ENCODE measurements around the gene ODAD3. TPM values are rescaled to one million over a fixed set of nuclear protein-coding genes. Genes with fewer than 3 reads are reported as not detected.

The ODAD3 gene
- total and polyA plus RNA-seq, 4 donors, result 0.49 to 2.6 (median 1.6) TPM

- no peaks in the 10 kb centered on the region for H3K4me1 ChIP-seq (ENCODE audit: control insufficient read depth in 1 of 2, insufficient read depth in 2 of 2, low read length in 2 of 2)
- whole genome bisulfite sequencing, 2 donors, result 83 to 89% methylated on average over 33 to 35 of the region's 35 CpGs
- H3K27me3 ChIP-seq (ENCODE audit: control insufficient read depth in 1 of 2, insufficient read depth in 2 of 2, low read length in 1 of 2), result no peaks in the 10 kb centered on the region
- DNase-seq, result no peak
- intact Hi-C loops (cut with DNase I), result loop anchor here (2.0 to 10.0 kb wide), 2 partner anchors 205 to 313 kb away; no protein-coding TSS in a partner anchor
- no peaks in the 10 kb centered on the region for H3K9me3 ChIP-seq (ENCODE audit: control insufficient read depth, low read length)
- H3K4me3 ChIP-seq (ENCODE audit: low read length in 2 of 2), result no peak overlapping the region
- ATAC-seq (ENCODE audit: low FRiP score), result no peak
- H3K27ac ChIP-seq (ENCODE audit: low read depth in 1 of 2, low read length in 2 of 2), result no peak overlapping the region
- H3K36me3 ChIP-seq (ENCODE audit: control insufficient read depth in 1 of 2, insufficient read depth in 2 of 2, low read length in 1 of 2), result peaks cover 0 to 2% of the 10 kb centered on the region in 2 donors
Observed at GRCh38 chr19:11447347-11448262, 12.7 kb upstream of the ODAD3 start.

- Histone ChIP-seq H3K27ac (ENCODE audit: low read depth in 1 of 2, low read length in 2 of 2) (no peak overlapping the region), H3K36me3 (ENCODE audit: control insufficient read depth in 1 of 2, insufficient read depth in 2 of 2, low read length in 1 of 2) (peaks cover 2 to 3% of the 10 kb centered on the region in 2 donors)
- peak; percentile 72 for ATAC-seq (ENCODE audit: low FRiP score)
Observed at GRCh38 chr19:11446652-11447301, 11.9 kb upstream of the ODAD3 start.

GRCh38 chr19:11446271-11446651 is 11.3 kb upstream of the ODAD3 start:
- Histone ChIP-seq H3K27me3 (ENCODE audit: control insufficient read depth in 1 of 2, insufficient read depth in 2 of 2, low read length in 1 of 2) (no peaks in the 10 kb centered on the region), H3K27ac (ENCODE audit: low read depth in 1 of 2, low read length in 2 of 2) (no peak overlapping the region), H3K4me1 (ENCODE audit: control insufficient read depth in 1 of 2, insufficient read depth in 2 of 2, low read length in 2 of 2) (no peaks in the 10 kb centered on the region), H3K36me3 (ENCODE audit: control insufficient read depth in 1 of 2, insufficient read depth in 2 of 2, low read length in 1 of 2) (peaks cover 4 to 5% of the 10 kb centered on the region in 2 donors), H3K4me3 (ENCODE audit: low read length in 2 of 2) (no peak overlapping the region), H3K9me3 (ENCODE audit: control insufficient read depth, low read length) (no peaks in the 10 kb centered on the region)
- intact Hi-C loops (cut with DNase I), result loop anchor here (2.0 to 10.0 kb wide), 2 partner anchors 203 to 311 kb away; no protein-coding TSS in a partner anchor
- 80 to 87% methylated on average over 13 to 14 of the region's 14 CpGs for WGBS, 2 donors
- ATAC-seq (ENCODE audit: low FRiP score), result no peak
- no peak for DNase-seq

More at GRCh38 chr19:11446652-11447301, 11.9 kb upstream of the ODAD3 start:
- Histone ChIP-seq H3K4me1 (ENCODE audit: control insufficient read depth in 1 of 2, insufficient read depth in 2 of 2, low read length in 2 of 2) (no peaks in the 10 kb centered on the region), H3K4me3 (ENCODE audit: low read length in 2 of 2) (no peak overlapping the region), H3K27me3 (ENCODE audit: control insufficient read depth in 1 of 2, insufficient read depth in 2 of 2, low read length in 1 of 2) (no peaks in the 10 kb centered on the region), H3K9me3 (ENCODE audit: control insufficient read depth, low read length) (no peaks in the 10 kb centered on the region)
- peak; percentile 70 to 91 for DNase-seq
- WGBS, 2 donors, result 57% methylated on average over 23 of the region's 23 CpGs
- intact Hi-C loops (cut with DNase I), result loop anchor here (2.0 to 10.0 kb wide), 2 partner anchors 204 to 312 kb away; no protein-coding TSS in a partner anchor

GRCh38 chr19:11445141-11445540 is 10.2 kb upstream of the ODAD3 start:
- intact Hi-C loops (cut with DNase I), result loop anchor here in 1 of 2 donors (10.0 kb wide), 1 partner anchor 310 kb away; no protein-coding TSS in a partner anchor
- no peaks in the 10 kb centered on the region for H3K4me1 ChIP-seq (ENCODE audit: control insufficient read depth in 1 of 2, insufficient read depth in 2 of 2, low read length in 2 of 2)
- H3K4me3 ChIP-seq (ENCODE audit: low read length in 2 of 2), result no peak overlapping the region
- H3K27me3 ChIP-seq (ENCODE audit: control insufficient read depth in 1 of 2, insufficient read depth in 2 of 2, low read length in 1 of 2), result no peaks in the 10 kb centered on the region
- H3K27ac ChIP-seq (ENCODE audit: low read depth in 1 of 2, low read length in 2 of 2), result no peak overlapping the region
- H3K36me3 ChIP-seq (ENCODE audit: control insufficient read depth in 1 of 2, insufficient read depth in 2 of 2, low read length in 1 of 2), result peaks cover 4 to 8% of the 10 kb centered on the region in 2 donors
- H3K9me3 ChIP-seq (ENCODE audit: control insufficient read depth, low read length), result no peaks in the 10 kb centered on the region
- ATAC-seq (ENCODE audit: low FRiP score) (no peak), DNase-seq (no peak)
- WGBS, 2 donors, result 86 to 88% methylated on average over 13 of the region's 13 CpGs

- Histone ChIP-seq H3K9me3 (ENCODE audit: control insufficient read depth, low read length) (no peaks in the 10 kb centered on the region), H3K4me1 (ENCODE audit: control insufficient read depth in 1 of 2, insufficient read depth in 2 of 2, low read length in 2 of 2) (no peaks in the 10 kb centered on the region), H3K27me3 (ENCODE audit: control insufficient read depth in 1 of 2, insufficient read depth in 2 of 2, low read length in 1 of 2) (no peaks in the 10 kb centered on the region), H3K27ac (ENCODE audit: low read depth in 1 of 2, low read length in 2 of 2) (no peak overlapping the region), H3K36me3 (ENCODE audit: control insufficient read depth in 1 of 2, insufficient read depth in 2 of 2, low read length in 1 of 2) (peaks cover 4 to 8% of the 10 kb centered on the region in 2 donors), H3K4me3 (ENCODE audit: low read length in 2 of 2) (no peak overlapping the region)
- intact Hi-C loops (cut with DNase I), result loop anchor here in 1 of 2 donors (10.0 kb wide), 1 partner anchor 309 kb away; no protein-coding TSS in a partner anchor
- WGBS, 2 donors, result 71 to 77% methylated on average over 5 of the region's 5 CpGs
- ATAC-seq (ENCODE audit: low FRiP score) (no peak), DNase-seq (no peak)
Observed at GRCh38 chr19:11444059-11444458, 9.1 kb upstream of the ODAD3 start.

GRCh38 chr19:11437955-11438354 is 3.0 kb upstream of the ODAD3 start:
- H3K36me3 ChIP-seq (ENCODE audit: control insufficient read depth in 1 of 2, insufficient read depth in 2 of 2, low read length in 1 of 2), result peaks cover 2 to 8% of the 10 kb centered on the region in 2 donors
- no peaks in the 10 kb centered on the region for H3K4me1 ChIP-seq (ENCODE audit: control insufficient read depth in 1 of 2, insufficient read depth in 2 of 2, low read length in 2 of 2)
- intact Hi-C loops (cut with DNase I), result loop anchor here (5.0 kb wide), 2 partner anchors 56 to 146 kb away; partner anchors contain the start of gene EPOR (in 1 of the 2)
- no peak overlapping the region for H3K27ac ChIP-seq (ENCODE audit: low read depth in 1 of 2, low read length in 2 of 2)
- no peaks in the 10 kb centered on the region for H3K9me3 ChIP-seq (ENCODE audit: control insufficient read depth, low read length)
- DNase-seq (no peak), ATAC-seq (ENCODE audit: low FRiP score) (no peak)
- WGBS, 2 donors, result 92 to 93% methylated on average over 9 of the region's 9 CpGs
- H3K27me3 ChIP-seq (ENCODE audit: control insufficient read depth in 1 of 2, insufficient read depth in 2 of 2, low read length in 1 of 2), result no peaks in the 10 kb centered on the region
- no peak overlapping the region for H3K4me3 ChIP-seq (ENCODE audit: low read length in 2 of 2)

GRCh38 chr19:11435833-11436313 is 952 bp upstream of the ODAD3 start:
- intact Hi-C loops (cut with DNase I), result loop anchor here (5.0 kb wide), 2 partner anchors 54 to 144 kb away; partner anchors contain the start of gene EPOR (in 1 of the 2)
- peak overlapping the region in 1 of 2 donors; percentile 4 for H3K27ac ChIP-seq (ENCODE audit: low read depth in 1 of 2, low read length in 2 of 2)
- H3K27me3 ChIP-seq (ENCODE audit: control insufficient read depth in 1 of 2, insufficient read depth in 2 of 2, low read length in 1 of 2), result no peaks in the 10 kb centered on the region
- H3K9me3 ChIP-seq (ENCODE audit: control insufficient read depth, low read length), result no peaks in the 10 kb centered on the region
- H3K4me1 ChIP-seq (ENCODE audit: control insufficient read depth in 1 of 2, insufficient read depth in 2 of 2, low read length in 2 of 2), result no peaks in the 10 kb centered on the region
- no peaks in the 10 kb centered on the region for H3K36me3 ChIP-seq (ENCODE audit: control insufficient read depth in 1 of 2, insufficient read depth in 2 of 2, low read length in 1 of 2)
- DNase-seq (no peak), ATAC-seq (ENCODE audit: low FRiP score) (no peak)
- H3K4me3 ChIP-seq (ENCODE audit: low read length in 2 of 2), result peak overlapping the region; percentile 49 to 67
- 4 to 5% methylated on average over 20 to 21 of the region's 21 CpGs for WGBS, 2 donors

DNA sequence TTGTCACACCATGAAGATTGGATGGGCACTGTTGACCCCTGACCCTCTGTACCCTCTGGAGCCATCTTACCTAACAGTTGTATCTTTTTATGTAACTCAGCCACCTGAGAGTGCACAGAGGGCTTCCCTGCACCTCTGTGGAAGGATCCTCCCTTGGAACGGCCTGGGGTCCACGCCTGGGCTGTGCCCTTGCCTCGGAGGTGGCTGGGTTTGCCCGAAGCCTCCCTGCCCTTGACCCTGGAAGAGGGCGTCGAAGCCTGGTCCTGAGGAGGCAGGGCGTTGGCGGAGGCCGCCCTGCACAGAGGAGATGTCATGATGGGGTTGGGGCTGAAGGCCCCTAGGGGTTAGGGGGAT is 241 bp downstream of the ODAD3 start:
- DNase-seq (no peak), ATAC-seq (ENCODE audit: low FRiP score) (no peak)
- intact Hi-C loops (cut with DNase I), result loop anchor here (5.0 kb wide), 2 partner anchors 52 to 142 kb away; partner anchors contain the start of gene EPOR (in 2 of the 2)
- H3K27ac ChIP-seq (ENCODE audit: low read depth in 1 of 2, low read length in 2 of 2), result peak overlapping the region in 1 of 2 donors; percentile 66
- 3 to 6% methylated on average over 9 of the region's 9 CpGs for WGBS, 2 donors
- H3K4me3 ChIP-seq (ENCODE audit: low read length in 2 of 2), result no peak overlapping the region
- no peaks in the 10 kb centered on the region for H3K36me3 ChIP-seq (ENCODE audit: control insufficient read depth in 1 of 2, insufficient read depth in 2 of 2, low read length in 1 of 2)
- no peaks in the 10 kb centered on the region for H3K27me3 ChIP-seq (ENCODE audit: control insufficient read depth in 1 of 2, insufficient read depth in 2 of 2, low read length in 1 of 2)
- no peaks in the 10 kb centered on the region for H3K4me1 ChIP-seq (ENCODE audit: control insufficient read depth in 1 of 2, insufficient read depth in 2 of 2, low read length in 2 of 2)
- H3K9me3 ChIP-seq (ENCODE audit: control insufficient read depth, low read length), result no peaks in the 10 kb centered on the region

All from aorta (tissue), 5 donors.